HepG2 (cell line): ENCODE results near the gene RNF126. TPM values are rescaled to one million over a fixed set of nuclear protein-coding genes. Genes with fewer than 3 reads are reported as not detected.
A peak's percentile ranks its signal among the peaks of the same experiment; 100 is the strongest.

ENCODE experiments used
- ATF1 ChIP-seq: IDR thresholded peaks from 2 replicates; pipeline ENCODE4 v1.6.1; 2016; ENCODE audit warnings: mild to moderate bottlenecking, control low read depth
- GFI1 ChIP-seq: sonication (generic); formaldehyde crosslinking; IDR thresholded peaks from 2 replicates; pipeline ENCODE4 v1.5.0; 2020; ENCODE audit warnings: missing genetic modification reagents, mild to moderate bottlenecking, borderline replicate concordance
- IRX3 ChIP-seq: sonication (generic); formaldehyde crosslinking; IDR thresholded peaks from 2 replicates; pipeline ENCODE4 v1.8.1; 2023; ENCODE audit warnings: mild to moderate bottlenecking, low read depth, missing genetic modification reagents, borderline replicate concordance
- KDM5A ChIP-seq: fragments of 200-600 bp; sonication (generic); IDR thresholded peaks from 2 replicates; pipeline ENCODE4 v1.7.0; 2018; ENCODE audit warnings: antibody characterized with exemption, mild to moderate bottlenecking, low read length, borderline replicate concordance
- KDM5B ChIP-seq: sonication (generic); formaldehyde crosslinking; IDR thresholded peaks from 2 replicates; pipeline ENCODE4 v1.4.0; 2020; ENCODE audit warnings: missing genetic modification reagents, mild to moderate bottlenecking, borderline replicate concordance
- KLF11 ChIP-seq: IDR thresholded peaks from 2 replicates; pipeline ENCODE4 v1.6.1; 2016; ENCODE audit warnings: missing compliant biosample characterization
- RAD51 ChIP-seq: fragments of 450-650 bp; IDR thresholded peaks from 2 replicates; pipeline ENCODE4 v1.6.1; 2016; ENCODE audit warnings: borderline replicate concordance
- SETDB1 ChIP-seq: sonication (generic); formaldehyde crosslinking; IDR thresholded peaks from 2 replicates; pipeline ENCODE4 v1.5.1; 2020; ENCODE audit warnings: missing genetic modification reagents, mild to moderate bottlenecking, borderline replicate concordance
- ZNF143 ChIP-seq: sonication (generic); formaldehyde crosslinking; IDR thresholded peaks from 2 replicates; pipeline ENCODE4 v1.4.0; 2020; ENCODE audit warnings: missing genetic modification reagents
- ZNF451 ChIP-seq: sonication (generic); formaldehyde crosslinking; IDR thresholded peaks from 2 replicates; pipeline ENCODE4 v1.5.0; 2020; ENCODE audit warnings: mild to moderate bottlenecking, missing genetic modification reagents
- polyA plus RNA-seq, 8 experiments: library from polyadenylated mRNA; depleted of rRNA in 3 of 8; stranded (reverse) in 7 of 8; unstranded in 1 of 8; fragments of >200 nt; fragmentation: Illumina TruSeq in 4 of 8; extraction: Trizol in 4 of 8; gene quantifications; 2 replicates each; pipeline versions ENCODE4 v1.2.1 to v1.2.3, GENCODE V29; 2011 to 2016; ENCODE audit warnings: low read depth in 4 of 8, missing spikeins in 1 of 8, mixed read lengths in 1 of 8; ENCODE audit not compliant: insufficient read depth in 1 of 8
- total RNA-seq, 5 experiments: library from RNA; depleted of rRNA; stranded (reverse); fragments of >200 nt; fragmentation: Illumina TruSeq; extraction: Trizol; gene quantifications; 2 replicates each; pipeline ENCODE4 v1.2.3, GENCODE V29; 2016; ENCODE audit warnings: low read depth in 1 of 5
- TF ChIP-seq, protein P1 (sequence below): sonication (generic); formaldehyde crosslinking; IDR thresholded peaks from 2 replicates; pipeline ENCODE4 v1.5.0; 2020; ENCODE audit warnings: mild to moderate bottlenecking, missing genetic modification reagents, borderline replicate concordance
- TF ChIP-seq, protein P2 (sequence below), 2 experiments: sonication (generic) in 1 of 2; formaldehyde crosslinking in 1 of 2; IDR thresholded peaks; 2 replicates each; pipeline versions ENCODE4 v1.4.0 to v1.6.1; 2018 to 2020; ENCODE audit warnings: missing genetic modification reagents in 2 of 2, borderline replicate concordance in 1 of 2, low read depth in 1 of 2, mild to moderate bottlenecking in 1 of 2, missing biosample characterization in 1 of 2
- TF ChIP-seq, protein P3 (sequence below): sonication (generic); formaldehyde crosslinking; IDR thresholded peaks from 2 replicates; pipeline ENCODE4 v1.5.1; 2020; ENCODE audit warnings: missing genetic modification reagents, mild to moderate bottlenecking, borderline replicate concordance
- TF ChIP-seq, protein P4 (sequence below): sonication (generic); formaldehyde crosslinking; IDR thresholded peaks from 2 replicates; pipeline ENCODE4 v1.8.1; 2022; ENCODE audit warnings: mild to moderate bottlenecking, missing genetic modification reagents

The RNF126 gene
- total and polyA plus RNA-seq, 2 of the 13 experiments (the other 11 are each of a cell fraction or from before 2014, with no cell fraction given), result 23.2 to 34.0 TPM

DNA sequence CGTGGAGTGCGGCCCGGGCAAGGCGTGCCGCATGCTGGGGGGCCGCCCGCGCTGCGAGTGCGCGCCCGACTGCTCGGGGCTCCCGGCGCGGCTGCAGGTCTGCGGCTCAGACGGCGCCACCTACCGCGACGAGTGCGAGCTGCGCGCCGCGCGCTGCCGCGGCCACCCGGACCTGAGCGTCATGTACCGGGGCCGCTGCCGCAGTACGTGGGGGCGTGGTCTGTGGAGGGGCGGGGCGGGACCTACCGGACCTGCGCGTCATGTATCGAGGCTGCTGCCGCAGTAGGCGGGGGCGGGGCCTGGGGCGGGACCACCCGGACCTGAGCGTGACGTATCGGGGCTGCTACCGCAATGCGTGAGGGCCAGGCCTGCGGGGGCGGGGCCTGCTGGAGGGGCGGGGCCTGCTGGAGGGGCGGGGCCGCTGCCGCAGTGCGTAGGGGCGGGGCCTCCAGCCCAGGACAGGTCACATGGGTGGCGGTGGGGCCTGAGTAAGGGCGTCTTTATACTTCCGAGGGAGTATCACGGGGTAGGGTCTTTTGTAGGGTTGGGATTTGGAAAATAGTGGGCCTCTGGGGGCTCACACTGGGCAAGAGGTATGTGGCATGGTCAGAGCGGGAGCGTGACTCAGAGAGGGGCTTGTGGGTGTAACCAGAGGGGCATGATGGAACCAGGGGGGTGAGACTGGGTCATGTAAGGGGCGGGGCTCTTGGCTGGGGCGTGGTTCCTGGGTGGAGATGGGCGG, 17.4 kb upstream of the RNF126 start (continued):
- TF ChIP-seq, protein P1, sequence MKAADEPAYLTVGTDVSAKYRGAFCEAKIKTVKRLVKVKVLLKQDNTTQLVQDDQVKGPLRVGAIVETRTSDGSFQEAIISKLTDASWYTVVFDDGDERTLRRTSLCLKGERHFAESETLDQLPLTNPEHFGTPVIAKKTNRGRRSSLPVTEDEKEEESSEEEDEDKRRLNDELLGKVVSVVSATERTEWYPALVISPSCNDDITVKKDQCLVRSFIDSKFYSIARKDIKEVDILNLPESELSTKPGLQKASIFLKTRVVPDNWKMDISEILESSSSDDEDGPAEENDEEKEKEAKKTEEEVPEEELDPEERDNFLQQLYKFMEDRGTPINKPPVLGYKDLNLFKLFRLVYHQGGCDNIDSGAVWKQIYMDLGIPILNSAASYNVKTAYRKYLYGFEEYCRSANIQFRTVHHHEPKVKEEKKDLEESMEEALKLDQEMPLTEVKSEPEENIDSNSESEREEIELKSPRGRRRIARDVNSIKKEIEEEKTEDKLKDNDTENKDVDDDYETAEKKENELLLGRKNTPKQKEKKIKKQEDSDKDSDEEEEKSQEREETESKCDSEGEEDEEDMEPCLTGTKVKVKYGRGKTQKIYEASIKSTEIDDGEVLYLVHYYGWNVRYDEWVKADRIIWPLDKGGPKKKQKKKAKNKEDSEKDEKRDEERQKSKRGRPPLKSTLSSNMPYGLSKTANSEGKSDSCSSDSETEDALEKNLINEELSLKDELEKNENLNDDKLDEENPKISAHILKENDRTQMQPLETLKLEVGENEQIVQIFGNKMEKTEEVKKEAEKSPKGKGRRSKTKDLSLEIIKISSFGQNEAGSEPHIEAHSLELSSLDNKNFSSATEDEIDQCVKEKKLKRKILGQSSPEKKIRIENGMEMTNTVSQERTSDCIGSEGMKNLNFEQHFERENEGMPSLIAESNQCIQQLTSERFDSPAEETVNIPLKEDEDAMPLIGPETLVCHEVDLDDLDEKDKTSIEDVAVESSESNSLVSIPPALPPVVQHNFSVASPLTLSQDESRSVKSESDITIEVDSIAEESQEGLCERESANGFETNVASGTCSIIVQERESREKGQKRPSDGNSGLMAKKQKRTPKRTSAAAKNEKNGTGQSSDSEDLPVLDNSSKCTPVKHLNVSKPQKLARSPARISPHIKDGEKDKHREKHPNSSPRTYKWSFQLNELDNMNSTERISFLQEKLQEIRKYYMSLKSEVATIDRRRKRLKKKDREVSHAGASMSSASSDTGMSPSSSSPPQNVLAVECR, result peak; percentile 56; the same call in 1 of the 2 replicates
- TF ChIP-seq, protein P2, sequence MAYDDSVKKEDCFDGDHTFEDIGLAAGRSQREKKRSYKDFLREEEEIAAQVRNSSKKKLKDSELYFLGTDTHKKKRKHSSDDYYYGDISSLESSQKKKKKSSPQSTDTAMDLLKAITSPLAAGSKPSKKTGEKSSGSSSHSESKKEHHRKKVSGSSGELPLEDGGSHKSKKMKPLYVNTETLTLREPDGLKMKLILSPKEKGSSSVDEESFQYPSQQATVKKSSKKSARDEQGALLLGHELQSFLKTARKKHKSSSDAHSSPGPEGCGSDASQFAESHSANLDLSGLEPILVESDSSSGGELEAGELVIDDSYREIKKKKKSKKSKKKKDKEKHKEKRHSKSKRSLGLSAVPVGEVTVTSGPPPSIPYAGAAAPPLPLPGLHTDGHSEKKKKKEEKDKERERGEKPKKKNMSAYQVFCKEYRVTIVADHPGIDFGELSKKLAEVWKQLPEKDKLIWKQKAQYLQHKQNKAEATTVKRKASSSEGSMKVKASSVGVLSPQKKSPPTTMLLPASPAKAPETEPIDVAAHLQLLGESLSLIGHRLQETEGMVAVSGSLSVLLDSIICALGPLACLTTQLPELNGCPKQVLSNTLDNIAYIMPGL (CRISPR knock-in tag; IDR thresholded peaks at IDR 0.05; ENCODE audit: borderline replicate concordance in 1 of 2, low read depth in 1 of 2), result peak in 1 of 2 experiments; percentile 73; a peak in 1 of 4 replicates
- TF ChIP-seq IRX3 (peak; percentile 39; the same call in 1 of the 2 replicates), RAD51 (peak; percentile 57; the same call in 1 of the 2 replicates), SETDB1 (no peak), KDM5B (CRISPR knock-in tag) (no peak), ZNF143 (CRISPR knock-in tag) (peak; percentile 56; the same call in 1 of the 2 replicates), GFI1 (no peak), ATF1 (CRISPR knock-in tag) (no peak), KDM5A (peak; percentile 41; the same call in 1 of the 2 replicates), ZNF451 (0 out of 2 replicates have a peak, but pooled peaks have one; percentile 80), KLF11 (CRISPR knock-in tag) (no peak)
- TF ChIP-seq, protein P3, sequence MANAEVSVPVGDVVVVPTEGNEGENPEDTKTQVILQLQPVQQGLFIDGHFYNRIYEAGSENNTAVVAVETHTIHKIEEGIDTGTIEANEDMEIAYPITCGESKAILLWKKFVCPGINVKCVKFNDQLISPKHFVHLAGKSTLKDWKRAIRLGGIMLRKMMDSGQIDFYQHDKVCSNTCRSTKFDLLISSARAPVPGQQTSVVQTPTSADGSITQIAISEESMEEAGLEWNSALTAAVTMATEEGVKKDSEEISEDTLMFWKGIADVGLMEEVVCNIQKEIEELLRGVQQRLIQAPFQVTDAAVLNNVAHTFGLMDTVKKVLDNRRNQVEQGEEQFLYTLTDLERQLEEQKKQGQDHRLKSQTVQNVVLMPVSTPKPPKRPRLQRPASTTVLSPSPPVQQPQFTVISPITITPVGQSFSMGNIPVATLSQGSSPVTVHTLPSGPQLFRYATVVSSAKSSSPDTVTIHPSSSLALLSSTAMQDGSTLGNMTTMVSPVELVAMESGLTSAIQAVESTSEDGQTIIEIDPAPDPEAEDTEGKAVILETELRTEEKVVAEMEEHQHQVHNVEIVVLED, result peak; percentile 82
- TF ChIP-seq, protein P4, sequence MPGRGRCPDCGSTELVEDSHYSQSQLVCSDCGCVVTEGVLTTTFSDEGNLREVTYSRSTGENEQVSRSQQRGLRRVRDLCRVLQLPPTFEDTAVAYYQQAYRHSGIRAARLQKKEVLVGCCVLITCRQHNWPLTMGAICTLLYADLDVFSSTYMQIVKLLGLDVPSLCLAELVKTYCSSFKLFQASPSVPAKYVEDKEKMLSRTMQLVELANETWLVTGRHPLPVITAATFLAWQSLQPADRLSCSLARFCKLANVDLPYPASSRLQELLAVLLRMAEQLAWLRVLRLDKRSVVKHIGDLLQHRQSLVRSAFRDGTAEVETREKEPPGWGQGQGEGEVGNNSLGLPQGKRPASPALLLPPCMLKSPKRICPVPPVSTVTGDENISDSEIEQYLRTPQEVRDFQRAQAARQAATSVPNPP, result no peak; the same call in 1 of the 2 replicates
